Occipital lobe (tissue), 2 donors: Measurements from ENCODE around the gene VPS35. TPM values are rescaled to one million over a fixed set of nuclear protein-coding genes. Genes with fewer than 3 reads are reported as not detected.

Source experiments
- DNase-seq: peaks from one replicate; lab custom pipeline; 2025; lab: John Stamatoyannopoulos, UW
- total RNA-seq: library from RNA; depleted of rRNA; stranded (reverse); fragments of >200 nt; gene quantifications from one replicate; pipeline ENCODE4 v1.2.3, GENCODE V29; 2014

The VPS35 gene
- total RNA-seq, 1 donor from 2014 or later, result 176 TPM

GRCh38 chr16:46614006-46614405, 75.0 kb downstream of the VPS35 start:
- DNase-seq, result no peak

DNA sequence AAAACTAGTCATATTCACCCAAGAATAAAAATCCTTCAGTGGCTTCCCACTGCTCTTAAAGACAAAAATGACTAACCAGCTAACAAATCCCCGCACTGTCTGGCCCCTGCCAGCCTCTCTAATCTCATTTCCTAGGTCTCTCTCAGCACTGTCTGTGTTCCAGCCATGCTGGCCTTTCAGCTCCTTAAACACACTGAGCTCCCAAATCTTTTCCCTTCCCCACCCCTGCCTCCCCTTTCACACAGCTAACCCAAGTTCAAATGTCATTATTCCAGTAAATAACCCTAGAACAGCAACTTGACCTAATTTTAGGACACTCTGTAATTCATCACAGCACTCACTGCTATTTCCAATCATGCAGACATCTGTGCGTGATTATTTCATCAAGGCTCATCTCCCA, 75.6 kb downstream of the VPS35 start:
- DNase-seq, result no peak

- no peak for DNase-seq
Observed at GRCh38 chr16:46612121-46612520, 76.9 kb downstream of the VPS35 start.

DNA sequence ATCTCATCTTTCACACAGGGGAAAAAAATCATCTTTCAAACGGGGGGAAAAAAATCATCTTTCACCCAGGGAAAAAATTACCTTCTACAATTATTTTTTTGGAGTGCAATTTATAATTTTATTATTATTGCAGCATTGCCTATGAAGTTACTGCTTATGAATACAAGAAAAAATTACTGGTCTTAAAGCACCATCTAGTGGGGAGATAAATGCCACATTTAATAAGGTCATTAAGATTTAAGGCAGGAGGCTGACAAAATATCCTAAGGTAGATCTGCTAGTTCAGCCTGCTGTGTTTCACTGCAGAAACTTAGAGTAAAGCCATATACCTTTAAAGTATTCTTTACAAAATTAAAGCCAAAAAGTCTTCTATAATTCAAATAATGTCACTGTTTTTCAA, 81.4 kb downstream of the VPS35 start:
- no peak for DNase-seq

DNA sequence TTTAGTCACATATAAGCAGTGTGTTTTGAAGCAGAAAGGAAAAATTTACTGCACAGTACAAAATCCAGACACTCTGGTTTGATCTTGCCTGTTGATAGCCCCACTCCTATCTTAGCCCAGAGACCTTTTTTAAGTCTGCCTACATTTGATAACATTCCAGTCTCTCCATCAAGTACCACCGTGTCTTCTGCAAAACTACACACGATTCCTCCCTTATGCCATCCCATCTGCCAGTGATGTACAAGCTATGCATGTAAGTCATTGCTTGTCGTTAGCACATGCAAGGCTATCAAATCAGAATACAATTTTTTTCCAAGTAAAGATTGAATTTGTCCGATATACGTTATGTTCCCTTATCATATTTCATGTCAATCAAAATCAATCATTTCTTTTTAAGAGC, 82.7 kb downstream of the VPS35 start:
- no peak for DNase-seq

Other genes with a start within 250 kb of the VPS35 start
- gene SHCBP1, start 67.8 kb downstream of the VPS35 start, total RNA-seq, result 2.8 TPM
- 5.0 TPM for gene ORC6, start 481 bp upstream of the VPS35 start, total RNA-seq
- 0.78 TPM for gene MYLK3, start 59.2 kb upstream of the VPS35 start, total RNA-seq
- gene C16orf87, start 142.0 kb upstream of the VPS35 start, total RNA-seq, result 53.3 TPM
- 20.7 TPM for gene GPT2, start 195.2 kb upstream of the VPS35 start, total RNA-seq